ENCODE measurements around the gene DCAF8L2.
"Not testable (repeated sequence)": the region's sequence is repeated elsewhere in the genome, so short reads cannot be mapped to it uniquely, and the experiment has no call there.

Gene DCAF8L2

DNA sequence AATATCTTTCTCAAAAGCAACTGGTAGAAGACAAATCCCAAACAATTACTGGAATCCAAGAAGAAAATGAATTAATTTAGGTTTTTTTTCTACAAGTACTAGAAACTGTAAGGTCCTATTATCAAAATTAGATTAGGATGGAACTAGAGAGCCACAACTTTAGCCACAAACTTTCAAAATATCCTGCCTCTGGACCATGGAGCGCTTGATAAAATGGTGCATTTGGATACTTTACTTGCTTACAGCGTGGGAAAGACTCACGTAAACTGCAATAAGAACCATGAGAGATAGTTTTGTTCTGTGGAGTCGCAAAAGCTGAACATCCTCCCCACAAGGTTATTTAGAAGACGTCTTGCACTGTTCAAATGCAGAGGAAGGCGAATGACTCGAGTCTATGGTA is at the start of gene DCAF8L2:
DCAF8L2 (plus strand) TSS at position 301 of the 400 bp plus-strand sequence. CDS start 156,552 bp downstream, outside the sequence.
- no peak for DNase-seq (ENCODE audit: low spot score)
- TF ChIP-seq, protein P1, sequence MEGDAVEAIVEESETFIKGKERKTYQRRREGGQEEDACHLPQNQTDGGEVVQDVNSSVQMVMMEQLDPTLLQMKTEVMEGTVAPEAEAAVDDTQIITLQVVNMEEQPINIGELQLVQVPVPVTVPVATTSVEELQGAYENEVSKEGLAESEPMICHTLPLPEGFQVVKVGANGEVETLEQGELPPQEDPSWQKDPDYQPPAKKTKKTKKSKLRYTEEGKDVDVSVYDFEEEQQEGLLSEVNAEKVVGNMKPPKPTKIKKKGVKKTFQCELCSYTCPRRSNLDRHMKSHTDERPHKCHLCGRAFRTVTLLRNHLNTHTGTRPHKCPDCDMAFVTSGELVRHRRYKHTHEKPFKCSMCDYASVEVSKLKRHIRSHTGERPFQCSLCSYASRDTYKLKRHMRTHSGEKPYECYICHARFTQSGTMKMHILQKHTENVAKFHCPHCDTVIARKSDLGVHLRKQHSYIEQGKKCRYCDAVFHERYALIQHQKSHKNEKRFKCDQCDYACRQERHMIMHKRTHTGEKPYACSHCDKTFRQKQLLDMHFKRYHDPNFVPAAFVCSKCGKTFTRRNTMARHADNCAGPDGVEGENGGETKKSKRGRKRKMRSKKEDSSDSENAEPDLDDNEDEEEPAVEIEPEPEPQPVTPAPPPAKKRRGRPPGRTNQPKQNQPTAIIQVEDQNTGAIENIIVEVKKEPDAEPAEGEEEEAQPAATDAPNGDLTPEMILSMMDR (IDR thresholded peaks at IDR 0.05; ENCODE audit: extremely low read depth, insufficient read depth, missing control alignments), result no peak
- in situ Hi-C loops (cut with MboI; ENCODE audit: low pct_unique_long_range_greater_than_20kb, low sequenced_read_pairs, unreplicated experiment), result no loop called here

DNA sequence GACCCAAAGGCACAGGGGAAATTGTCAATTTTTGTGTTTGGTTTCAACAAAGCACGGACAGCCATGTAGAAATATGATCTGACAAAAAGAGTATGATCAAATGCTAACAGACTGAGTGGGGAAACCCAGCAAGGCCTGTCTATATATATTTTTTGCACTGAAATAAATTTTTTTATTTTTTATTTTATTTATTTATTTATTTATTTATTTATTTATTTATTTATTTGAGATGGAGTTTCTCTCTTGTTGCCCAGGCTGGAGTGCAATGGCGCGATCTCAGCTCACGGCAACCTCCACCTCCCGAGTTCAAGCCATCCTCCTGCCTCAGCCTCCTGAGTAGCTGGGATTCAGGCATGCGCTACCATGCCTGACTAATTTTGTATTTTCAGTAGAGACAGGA is 49.0 kb upstream of the DCAF8L2 start:
- DNase-seq (ENCODE audit: low spot score); in situ Hi-C loops (cut with MboI; ENCODE audit: low pct_unique_long_range_greater_than_20kb, low sequenced_read_pairs, unreplicated experiment): not testable (repeated sequence)

DNA sequence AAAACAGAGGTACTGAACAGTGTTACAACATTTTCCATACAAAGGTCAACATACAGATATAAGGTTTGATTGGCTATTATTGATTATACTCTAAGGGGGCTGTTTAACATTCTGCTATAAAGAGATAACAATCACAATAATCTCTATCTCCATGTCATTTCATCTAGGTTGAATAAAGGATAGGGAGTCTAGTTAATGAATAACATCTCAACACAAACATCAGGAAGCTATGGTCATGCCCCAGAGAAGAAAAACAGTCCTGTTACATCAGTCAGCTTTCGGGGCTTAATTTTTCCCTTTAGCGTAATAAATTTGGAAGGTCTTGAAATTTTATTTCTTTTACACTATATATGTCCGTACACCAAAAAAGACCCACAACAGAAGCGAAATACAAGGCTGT is 41.5 kb upstream of the DCAF8L2 start:
- TF ChIP-seq, protein P1 (IDR thresholded peaks at IDR 0.05; ENCODE audit: extremely low read depth, insufficient read depth, missing control alignments), result no peak
- in situ Hi-C loops (cut with MboI; ENCODE audit: low pct_unique_long_range_greater_than_20kb, low sequenced_read_pairs, unreplicated experiment), result no loop called here
- no peak for DNase-seq (ENCODE audit: low spot score)

DNA sequence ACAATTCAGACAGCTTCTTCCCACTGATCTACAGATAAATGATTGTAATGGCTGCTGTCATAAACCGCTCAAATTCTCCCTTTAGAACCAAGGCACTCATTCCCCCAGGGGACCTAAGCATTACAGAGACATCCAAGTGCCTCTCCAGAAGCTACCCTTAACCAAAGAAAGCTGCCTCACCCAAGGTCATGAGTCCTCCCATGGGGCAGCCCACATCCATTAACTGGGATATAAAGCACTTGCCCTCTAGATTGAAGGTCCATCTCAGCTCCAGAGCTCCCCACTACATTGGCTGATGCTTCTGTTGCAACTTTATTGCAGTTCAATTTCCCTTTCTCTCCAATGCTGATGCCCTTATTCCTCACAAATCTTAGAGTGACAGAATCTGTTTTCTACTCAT is 40.5 kb upstream of the DCAF8L2 start:
- DNase-seq (ENCODE audit: low spot score), result no peak
- TF ChIP-seq, protein P1 (IDR thresholded peaks at IDR 0.05; ENCODE audit: extremely low read depth, insufficient read depth, missing control alignments), result no peak
- in situ Hi-C loops (cut with MboI; ENCODE audit: low pct_unique_long_range_greater_than_20kb, low sequenced_read_pairs, unreplicated experiment), result no loop called here

DNA sequence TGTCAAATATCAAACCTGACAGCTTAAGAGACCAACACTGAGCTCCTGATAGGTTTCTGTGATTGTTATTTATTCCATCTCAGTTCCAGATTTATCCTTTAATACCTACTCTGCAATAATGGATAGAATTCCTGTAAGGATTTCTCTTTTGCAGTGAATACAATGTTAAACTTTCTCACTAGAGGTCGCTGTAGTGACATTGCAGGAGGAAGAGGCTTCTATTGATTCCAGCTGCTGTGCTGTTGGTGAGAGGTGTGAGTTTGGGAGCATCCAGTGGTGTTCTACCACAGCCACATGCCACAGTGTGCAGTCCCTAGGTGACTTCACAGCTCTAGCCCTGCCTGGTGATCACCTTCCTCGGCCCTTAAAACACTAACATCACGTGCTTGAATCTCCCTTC is 34.6 kb upstream of the DCAF8L2 start:
- DNase-seq (ENCODE audit: low spot score), result peak; percentile 7
- in situ Hi-C loops (cut with MboI; ENCODE audit: low pct_unique_long_range_greater_than_20kb, low sequenced_read_pairs, unreplicated experiment), result no loop called here
- TF ChIP-seq, protein P1 (IDR thresholded peaks at IDR 0.05; ENCODE audit: extremely low read depth, insufficient read depth, missing control alignments), result peak; percentile 45

DNA sequence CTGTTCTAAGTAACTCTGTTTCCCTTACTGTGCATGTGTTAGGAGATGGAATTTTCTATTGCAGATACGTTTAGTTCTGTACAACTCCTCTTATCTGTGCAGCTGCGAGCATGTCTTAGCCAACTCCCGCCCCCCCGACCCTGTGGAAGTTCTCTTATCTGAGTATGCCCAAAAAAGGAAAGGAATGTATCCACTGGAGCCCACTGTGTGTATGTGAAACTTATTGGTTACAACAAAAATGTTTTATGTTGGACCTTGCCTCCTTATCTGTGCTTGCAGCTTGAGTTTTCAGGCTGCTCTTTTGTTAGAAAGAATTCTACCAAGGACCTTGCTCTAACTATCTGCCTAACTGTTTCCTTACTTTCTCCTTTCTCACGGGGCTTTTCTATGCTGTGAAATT is 24.2 kb upstream of the DCAF8L2 start:
- TF ChIP-seq, protein P1 (IDR thresholded peaks at IDR 0.05; ENCODE audit: extremely low read depth, insufficient read depth, missing control alignments), result no peak
- in situ Hi-C loops (cut with MboI; ENCODE audit: low pct_unique_long_range_greater_than_20kb, low sequenced_read_pairs, unreplicated experiment), result no loop called here
- no peak for DNase-seq (ENCODE audit: low spot score)

DNA sequence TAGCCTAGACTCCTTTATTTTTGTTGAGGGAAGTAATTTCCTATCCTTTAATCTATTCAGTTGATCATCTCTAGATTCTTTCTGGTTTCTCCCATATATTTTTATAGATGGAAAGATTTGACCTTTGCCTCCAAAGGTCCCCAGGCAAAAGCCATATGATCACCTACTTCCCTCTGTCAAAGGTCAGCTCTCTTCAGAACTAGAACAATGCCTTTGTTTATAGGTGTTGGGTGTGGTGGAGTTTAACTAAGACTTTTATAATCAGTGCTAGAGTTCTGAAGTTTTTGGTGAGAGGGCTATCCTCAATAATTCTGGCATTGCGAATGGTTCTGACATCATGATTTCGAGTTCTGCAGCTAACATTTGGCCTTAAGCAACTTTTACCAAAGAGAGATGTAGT is 19.0 kb upstream of the DCAF8L2 start:
- TF ChIP-seq, protein P1 (IDR thresholded peaks at IDR 0.05; ENCODE audit: extremely low read depth, insufficient read depth, missing control alignments), result no peak
- DNase-seq (ENCODE audit: low spot score), result no peak
- in situ Hi-C loops (cut with MboI; ENCODE audit: low pct_unique_long_range_greater_than_20kb, low sequenced_read_pairs, unreplicated experiment), result no loop called here
